HepG2 (cell line): ENCODE results near the gene LGALS4. TPM values are rescaled to one million over a fixed set of nuclear protein-coding genes. Genes with fewer than 3 reads are reported as not detected.
A peak's percentile ranks its signal among the peaks of the same experiment; 100 is the strongest.

Source experiments
- BCL6 ChIP-seq: IDR thresholded peaks from 2 replicates; pipeline ENCODE4 v1.6.1; 2016; ENCODE audit warnings: missing genetic modification reagents, missing compliant biosample characterization
- CCAR2 ChIP-seq: fragments of 200-400 bp; formaldehyde crosslinking; optimal IDR thresholded peaks from 2 replicates; pipeline ENCODE3; 2018; ENCODE audit warnings: low read depth, mild to moderate bottlenecking, low read length, moderate library complexity
- EP300 ChIP-seq, 3 experiments: sonication (generic) in 1 of 3; formaldehyde crosslinking in 1 of 3; IDR thresholded peaks; 2 replicates each; pipeline versions ENCODE4 v1.5.1 to v1.6.1; 2011 to 2020; ENCODE audit warnings: low read depth in 2 of 3, low read length in 2 of 3, borderline replicate concordance in 1 of 3, improper control_type of control experiment in 1 of 3, mild to moderate bottlenecking in 1 of 3, missing genetic modification reagents in 1 of 3, moderate library complexity in 1 of 3
- FOSL2 ChIP-seq: sonication (generic); formaldehyde crosslinking; IDR thresholded peaks from 2 replicates; pipeline ENCODE4 v1.4.0; 2020; ENCODE audit warnings: missing genetic modification reagents
- HHEX ChIP-seq: IDR thresholded peaks from 2 replicates; pipeline ENCODE4 v1.6.1; 2016; ENCODE audit warnings: control low read depth
- KLF9 ChIP-seq: IDR thresholded peaks from 2 replicates; pipeline ENCODE4 v1.6.1; 2016; ENCODE audit warnings: low read depth
- REST ChIP-seq, 2 experiments: IDR thresholded peaks; 2 replicates each; pipeline ENCODE4 v1.6.1; 2011 to 2012; ENCODE audit warnings: low read length in 2 of 2, borderline replicate concordance in 1 of 2, low read depth in 1 of 2, mild to moderate bottlenecking in 1 of 2, moderate library complexity in 1 of 2
- U2AF2 ChIP-seq: fragments of 200-400 bp; formaldehyde crosslinking; IDR thresholded peaks from 2 replicates; pipeline ENCODE4 v1.6.1; 2017; ENCODE audit warnings: low read depth, mild to moderate bottlenecking, low read length
- ZNF318 ChIP-seq: sonication (generic); formaldehyde crosslinking; IDR thresholded peaks from 2 replicates; pipeline ENCODE4 v1.4.0; 2020; ENCODE audit warnings: mild to moderate bottlenecking, missing genetic modification reagents
- ZNF777 ChIP-seq: sonication (generic); formaldehyde crosslinking; IDR thresholded peaks from 2 replicates; pipeline ENCODE4 v1.4.0; 2020; ENCODE audit warnings: missing genetic modification reagents
- ZNF83 ChIP-seq: sonication (generic); formaldehyde crosslinking; IDR thresholded peaks from 2 replicates; pipeline ENCODE4 v1.4.0; 2020; ENCODE audit warnings: missing genetic modification reagents, mild to moderate bottlenecking, borderline replicate concordance
- polyA plus RNA-seq, 8 experiments: library from polyadenylated mRNA; depleted of rRNA in 3 of 8; stranded (reverse) in 7 of 8; unstranded in 1 of 8; fragments of >200 nt; fragmentation: Illumina TruSeq in 4 of 8; extraction: Trizol in 4 of 8; gene quantifications; 2 replicates each; pipeline versions ENCODE4 v1.2.1 to v1.2.3, GENCODE V29; 2011 to 2016; ENCODE audit warnings: low read depth in 4 of 8, missing spikeins in 1 of 8, mixed read lengths in 1 of 8; ENCODE audit not compliant: insufficient read depth in 1 of 8
- total RNA-seq, 5 experiments: library from RNA; depleted of rRNA; stranded (reverse); fragments of >200 nt; fragmentation: Illumina TruSeq; extraction: Trizol; gene quantifications; 2 replicates each; pipeline ENCODE4 v1.2.3, GENCODE V29; 2016; ENCODE audit warnings: low read depth in 1 of 5
- TF ChIP-seq, protein P1 (sequence below): sonication (generic); formaldehyde crosslinking; IDR thresholded peaks from 2 replicates; pipeline ENCODE4 v1.5.0; 2020; ENCODE audit warnings: mild to moderate bottlenecking, missing genetic modification reagents, borderline replicate concordance
- TF ChIP-seq, protein P2 (sequence below): sonication (generic); formaldehyde crosslinking; IDR thresholded peaks from 2 replicates; pipeline ENCODE4 v1.5.1; 2020; ENCODE audit warnings: missing genetic modification reagents, mild to moderate bottlenecking, borderline replicate concordance

The LGALS4 gene
- total and polyA plus RNA-seq, 2 of the 13 experiments (the other 11 are each of a cell fraction or from before 2014, with no cell fraction given) = 0.24 to 0.71 TPM

DNA sequence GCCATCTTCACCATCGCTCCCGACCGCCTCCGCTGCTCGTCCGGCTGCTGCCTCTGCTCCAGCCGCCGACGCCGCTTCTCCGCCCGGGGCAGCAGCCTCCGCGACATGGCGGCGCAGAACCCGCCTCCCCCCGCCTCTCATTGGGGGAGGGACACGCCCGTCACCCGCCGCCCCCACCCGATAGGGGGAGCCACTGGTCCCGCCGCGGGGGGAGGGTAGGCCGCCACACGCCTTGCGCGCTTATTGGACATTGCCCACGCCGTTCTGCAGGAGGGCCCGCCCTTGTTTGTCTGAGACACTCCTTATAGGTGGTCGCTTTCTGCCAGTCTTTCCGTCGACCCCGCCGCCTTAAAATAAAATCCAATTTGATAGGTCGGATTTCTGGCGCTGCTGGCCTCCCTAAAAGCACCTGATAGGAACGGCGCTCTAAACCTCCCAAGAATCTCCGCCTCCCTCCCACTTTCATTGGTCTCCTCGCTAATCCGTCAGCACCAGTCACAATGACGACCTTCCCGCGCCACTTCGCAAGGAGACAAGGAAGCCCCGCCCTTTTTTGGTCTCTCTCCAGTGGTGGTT lies 37.2 kb upstream of the LGALS4 start, which contains the start of gene HNRNPL (continued):
- TF ChIP-seq, protein P1, sequence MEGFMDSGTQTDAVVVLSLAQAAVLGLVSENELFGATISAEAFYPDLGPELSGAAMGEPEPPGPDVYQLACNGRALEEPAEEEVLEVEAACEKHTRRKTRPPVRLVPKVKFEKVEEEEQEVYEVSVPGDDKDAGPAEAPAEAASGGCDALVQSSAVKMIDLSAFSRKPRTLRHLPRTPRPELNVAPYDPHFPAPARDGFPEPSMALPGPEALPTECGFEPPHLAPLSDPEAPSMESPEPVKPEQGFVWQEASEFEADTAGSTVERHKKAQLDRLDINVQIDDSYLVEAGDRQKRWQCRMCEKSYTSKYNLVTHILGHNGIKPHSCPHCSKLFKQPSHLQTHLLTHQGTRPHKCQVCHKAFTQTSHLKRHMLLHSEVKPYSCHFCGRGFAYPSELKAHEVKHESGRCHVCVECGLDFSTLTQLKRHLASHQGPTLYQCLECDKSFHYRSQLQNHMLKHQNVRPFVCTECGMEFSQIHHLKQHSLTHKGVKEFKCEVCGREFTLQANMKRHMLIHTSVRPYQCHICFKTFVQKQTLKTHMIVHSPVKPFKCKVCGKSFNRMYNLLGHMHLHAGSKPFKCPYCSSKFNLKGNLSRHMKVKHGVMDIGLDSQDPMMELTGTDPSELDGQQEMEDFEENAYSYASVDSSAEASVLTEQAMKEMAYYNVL (CRISPR knock-in tag) = no peak
- TF ChIP-seq REST (IDR thresholded peaks at IDR 0.05; ENCODE audit: borderline replicate concordance in 1 of 2, low read depth in 1 of 2, low read length in 2 of 2) (peak in 1 of 2 experiments; percentile 24; a peak in 1 of 4 replicates), ZNF777 (CRISPR knock-in tag) (no peak), HHEX (CRISPR knock-in tag) (no peak), FOSL2 (0 out of 2 replicates have a peak, but pooled peaks have one; percentile 11), BCL6 (CRISPR knock-in tag) (no peak), KLF9 (CRISPR knock-in tag) (no peak), EP300 (IDR thresholded peaks at IDR 0.05; ENCODE audit: low read depth in 2 of 2, low read length in 2 of 2) (no peak), EP300 (CRISPR knock-in tag; IDR thresholded peaks at IDR 0.05; ENCODE audit: borderline replicate concordance) (no peak), ZNF318 (no peak), CCAR2 (no peak), ZNF83 (CRISPR knock-in tag) (no peak), U2AF2 (no peak)
- TF ChIP-seq, protein P2, sequence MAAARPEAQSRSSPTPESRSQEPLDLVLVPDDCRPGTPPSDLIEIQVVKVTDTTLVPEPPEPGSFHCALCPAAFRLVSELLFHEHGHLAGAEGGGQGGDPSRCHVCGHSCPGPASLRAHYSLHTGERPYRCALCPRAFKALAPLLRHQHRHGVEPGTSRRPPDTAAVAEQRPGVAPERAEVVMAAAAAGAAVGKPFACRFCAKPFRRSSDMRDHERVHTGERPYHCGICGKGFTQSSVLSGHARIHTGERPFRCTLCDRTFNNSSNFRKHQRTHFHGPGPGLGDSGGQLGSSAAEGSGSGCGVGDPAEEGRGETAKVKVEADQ (CRISPR knock-in tag) = no peak
